ENCODE data around the gene EPHA1.

EPHA1 gene

DNA sequence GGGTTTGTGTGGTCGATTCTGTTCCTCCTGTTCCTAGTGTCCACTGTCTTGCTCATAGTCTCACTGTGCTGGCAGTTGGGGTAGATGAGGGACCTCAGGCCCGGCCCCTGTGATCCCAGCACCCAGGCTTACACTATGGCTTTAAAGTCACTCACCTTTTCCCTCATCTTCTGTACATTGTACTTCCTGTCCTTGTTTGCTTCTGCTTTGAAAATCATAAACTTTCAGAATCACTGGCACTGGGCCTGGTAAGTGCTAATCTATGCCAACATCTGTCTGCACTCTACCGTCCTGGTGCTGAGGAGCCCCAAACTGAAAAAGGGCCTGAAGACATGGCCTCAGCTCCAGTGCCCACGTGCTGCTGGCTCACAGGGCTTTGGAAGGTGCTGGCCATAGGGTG, 28.9 kb upstream of the EPHA1 start:
- TF ChIP-seq ZBTB7A (IDR thresholded peaks at IDR 0.05; ENCODE audit: low read depth) = no peak
- TF ChIP-seq NFIC (IDR thresholded peaks at IDR 0.05) = no peak
- no peak for TF ChIP-seq CEBPB (IDR thresholded peaks at IDR 0.05)
- TF ChIP-seq EP300 (IDR thresholded peaks at IDR 0.05; ENCODE audit: borderline replicate concordance) = no peak
- TF ChIP-seq MAX (IDR thresholded peaks at IDR 0.05) = no peak
- TF ChIP-seq YY1 (IDR thresholded peaks at IDR 0.05; ENCODE audit: low read depth) = no peak
- no peak for TF ChIP-seq TEAD4 (IDR thresholded peaks at IDR 0.05)
- TF ChIP-seq TAF1 (IDR thresholded peaks at IDR 0.05; ENCODE audit: low read depth) = no peak
- TF ChIP-seq RAD21 (IDR thresholded peaks at IDR 0.05; ENCODE audit: low read depth) = no peak
- no peak for TF ChIP-seq TCF12 (IDR thresholded peaks at IDR 0.05; ENCODE audit: low read depth)
- TF ChIP-seq REST (IDR thresholded peaks at IDR 0.05; ENCODE audit: low read depth) = no peak
- no peak for TF ChIP-seq USF1 (IDR thresholded peaks at IDR 0.05)
- TF ChIP-seq FOXM1 (IDR thresholded peaks at IDR 0.05; ENCODE audit: borderline replicate concordance, low read depth) = no peak
- TF ChIP-seq EGR1 (IDR thresholded peaks at IDR 0.05) = no peak
- no peak for TF ChIP-seq CREB1 (IDR thresholded peaks at IDR 0.05; ENCODE audit: low read depth)

DNA sequence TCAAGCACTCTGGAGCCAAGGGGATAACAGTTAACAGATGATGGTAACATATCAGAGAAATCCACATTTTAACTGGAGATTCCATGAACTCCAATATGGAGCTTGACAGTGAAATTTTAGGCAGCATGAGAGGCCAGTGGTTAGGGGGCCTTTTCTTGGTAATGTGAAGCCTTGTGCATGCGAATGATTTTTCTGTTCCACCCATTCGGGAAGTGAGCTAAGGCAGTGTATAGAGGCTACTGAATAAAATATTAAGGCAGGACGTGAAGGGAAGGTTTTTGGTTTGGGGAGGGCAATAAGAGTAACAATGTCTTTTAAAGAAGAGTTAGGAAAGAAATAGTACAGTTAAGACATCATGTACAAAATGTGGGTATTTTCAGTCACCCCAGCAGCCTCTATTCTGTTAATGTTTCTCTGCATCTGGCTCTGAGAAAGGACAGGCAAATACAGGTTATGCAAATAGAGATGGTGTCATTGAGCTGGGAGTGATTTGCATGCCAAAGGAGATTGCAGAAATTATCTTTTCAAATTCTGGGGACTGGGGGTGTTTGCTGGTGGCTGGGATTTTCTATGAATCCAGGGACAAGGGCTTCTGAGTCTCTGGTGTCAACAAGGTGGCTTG, 27.8 kb upstream of the EPHA1 start:
- TF ChIP-seq REST (IDR thresholded peaks at IDR 0.05; ENCODE audit: low read depth) (no peak), EGR1 (IDR thresholded peaks at IDR 0.05) (no peak), TEAD4 (IDR thresholded peaks at IDR 0.05) (no peak), FOXM1 (IDR thresholded peaks at IDR 0.05; ENCODE audit: borderline replicate concordance, low read depth) (no peak), CREB1 (IDR thresholded peaks at IDR 0.05; ENCODE audit: low read depth) (no peak), RAD21 (IDR thresholded peaks at IDR 0.05; ENCODE audit: low read depth) (no peak), YY1 (IDR thresholded peaks at IDR 0.05; ENCODE audit: low read depth) (no peak), ZBTB7A (IDR thresholded peaks at IDR 0.05; ENCODE audit: low read depth) (no peak)

DNA sequence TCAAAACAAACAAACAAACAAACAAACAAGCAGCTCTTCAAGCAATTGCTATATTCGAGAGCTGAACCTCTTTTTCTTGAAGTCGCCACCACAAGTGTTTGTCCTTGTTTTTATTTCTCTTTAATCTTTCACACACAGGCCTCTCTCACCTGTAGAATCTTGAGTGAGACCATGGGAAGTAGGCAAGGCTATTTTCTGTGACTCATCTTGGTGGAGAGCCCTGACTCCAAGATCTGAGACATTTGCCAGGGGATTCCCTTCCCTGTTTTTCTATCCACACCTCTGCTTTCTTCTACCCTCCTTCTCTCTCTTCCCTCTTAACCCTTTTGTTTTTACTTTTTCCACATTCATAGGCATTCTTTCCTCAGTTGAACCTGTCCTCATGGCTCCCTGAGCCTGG, 26.6 kb upstream of the EPHA1 start:
- no peak for TF ChIP-seq CREB1 (IDR thresholded peaks at IDR 0.05; ENCODE audit: low read depth)
- TF ChIP-seq TCF12 (IDR thresholded peaks at IDR 0.05; ENCODE audit: low read depth) = no peak
- TF ChIP-seq TEAD4 (IDR thresholded peaks at IDR 0.05) = no peak
- TF ChIP-seq YY1 (IDR thresholded peaks at IDR 0.05; ENCODE audit: low read depth) = no peak

DNA sequence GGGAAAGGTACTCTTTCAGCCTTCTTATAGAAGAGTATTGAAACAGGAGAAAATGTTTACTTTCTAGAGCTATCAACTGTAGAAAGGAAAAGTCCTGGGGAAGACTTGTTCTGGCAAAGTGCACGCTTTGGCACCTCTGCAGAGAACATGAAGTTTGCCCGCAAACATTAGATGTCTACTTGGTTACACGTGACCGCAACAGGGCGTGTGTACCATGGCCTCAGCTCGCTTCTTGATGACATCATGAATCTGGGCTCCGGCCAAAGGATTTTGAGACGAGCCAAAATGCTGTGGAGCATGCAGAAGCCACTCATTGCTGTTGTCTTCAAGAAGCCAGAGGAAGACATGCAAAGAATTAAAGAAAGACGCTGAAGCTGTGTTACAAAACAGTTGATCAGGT, 26.0 kb upstream of the EPHA1 start:
- TF ChIP-seq CREB1 (IDR thresholded peaks at IDR 0.05; ENCODE audit: low read depth) = no peak
- TF ChIP-seq RAD21 (IDR thresholded peaks at IDR 0.05; ENCODE audit: low read depth) = no peak
- no peak for TF ChIP-seq REST (IDR thresholded peaks at IDR 0.05; ENCODE audit: low read depth)
- no peak for TF ChIP-seq ZBTB7A (IDR thresholded peaks at IDR 0.05; ENCODE audit: low read depth)
- TF ChIP-seq YY1 (IDR thresholded peaks at IDR 0.05; ENCODE audit: low read depth) = no peak
- TF ChIP-seq CEBPB (IDR thresholded peaks at IDR 0.05) = no peak
- TF ChIP-seq EP300 (IDR thresholded peaks at IDR 0.05; ENCODE audit: borderline replicate concordance) = no peak
- no peak for TF ChIP-seq TCF12 (IDR thresholded peaks at IDR 0.05; ENCODE audit: low read depth)
- no peak for TF ChIP-seq TAF1 (IDR thresholded peaks at IDR 0.05; ENCODE audit: low read depth)
- TF ChIP-seq NFIC (IDR thresholded peaks at IDR 0.05) = no peak
- TF ChIP-seq EGR1 (IDR thresholded peaks at IDR 0.05) = no peak
- TF ChIP-seq FOXM1 (IDR thresholded peaks at IDR 0.05; ENCODE audit: borderline replicate concordance, low read depth) = no peak

DNA sequence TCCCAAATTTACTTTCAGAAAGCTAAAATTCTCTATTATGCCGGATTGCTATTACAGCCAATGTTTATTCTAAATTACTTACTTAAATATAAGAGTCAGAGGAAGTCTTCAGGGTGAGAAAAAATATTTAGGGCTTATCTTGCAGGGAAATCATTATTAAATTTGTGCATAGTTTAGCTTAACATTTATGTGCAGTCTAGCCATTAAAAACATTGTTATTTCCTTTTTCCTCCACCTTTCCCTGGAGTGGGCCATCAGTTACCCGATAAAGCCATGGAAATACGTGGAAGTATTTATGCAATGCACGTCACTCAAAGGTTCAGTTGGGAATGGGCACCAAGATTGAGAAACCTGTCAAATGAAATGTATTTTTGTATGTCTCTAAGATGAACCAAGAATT, 25.1 kb upstream of the EPHA1 start:
- TF ChIP-seq TCF12 (IDR thresholded peaks at IDR 0.05; ENCODE audit: low read depth) (no peak), MAX (IDR thresholded peaks at IDR 0.05) (no peak), YY1 (IDR thresholded peaks at IDR 0.05; ENCODE audit: low read depth) (no peak), EGR1 (IDR thresholded peaks at IDR 0.05) (no peak), CREB1 (IDR thresholded peaks at IDR 0.05; ENCODE audit: low read depth) (no peak), EP300 (IDR thresholded peaks at IDR 0.05; ENCODE audit: borderline replicate concordance) (no peak), CEBPB (IDR thresholded peaks at IDR 0.05) (no peak), FOXM1 (IDR thresholded peaks at IDR 0.05; ENCODE audit: borderline replicate concordance, low read depth) (no peak), ZBTB7A (IDR thresholded peaks at IDR 0.05; ENCODE audit: low read depth) (no peak), RAD21 (IDR thresholded peaks at IDR 0.05; ENCODE audit: low read depth) (no peak), REST (IDR thresholded peaks at IDR 0.05; ENCODE audit: low read depth) (no peak), USF1 (IDR thresholded peaks at IDR 0.05) (no peak), NFIC (IDR thresholded peaks at IDR 0.05) (no peak), TAF1 (IDR thresholded peaks at IDR 0.05; ENCODE audit: low read depth) (no peak), TEAD4 (IDR thresholded peaks at IDR 0.05) (no peak)

All from Ishikawa (cell line).